ENCODE data around the gene KDM7A. TPM values are rescaled to one million over a fixed set of nuclear protein-coding genes. Genes with fewer than 3 reads are reported as not detected.

Gene KDM7A
- total RNA-seq, 1 donor from 2014 or later: 4.9 TPM

- Mint-ChIP-seq H3K4me1 (no peaks in the 10 kb centered on the region), H3K4me3 (no peak overlapping the region), H3K36me3 (ENCODE audit: low read depth) (no peaks in the 10 kb centered on the region), H3K27me3 (ENCODE audit: low read depth) (no peaks in the 10 kb centered on the region), H3K9me3 (peaks cover 7% of the 10 kb centered on the region), H3K27ac (ENCODE audit: unreplicated experiment) (no peak overlapping the region)
- TF ChIP-seq CTCF (conservative IDR thresholded peaks at IDR 0.05): no peak
- DNase-seq (ENCODE audit: low read depth, low spot score): no peak
Measured at GRCh38 chr7:140219672-140220524, 43.1 kb upstream of the KDM7A start.

- no peaks in the 10 kb centered on the region for H3K4me1 Mint-ChIP-seq
- H3K27me3 Mint-ChIP-seq (ENCODE audit: low read depth): no peaks in the 10 kb centered on the region
- H3K9me3 Mint-ChIP-seq: peaks cover 7% of the 10 kb centered on the region
- no peak for TF ChIP-seq CTCF (conservative IDR thresholded peaks at IDR 0.05)
- H3K36me3 Mint-ChIP-seq (ENCODE audit: low read depth): no peaks in the 10 kb centered on the region
- no peak overlapping the region for H3K27ac Mint-ChIP-seq (ENCODE audit: unreplicated experiment)
- H3K4me3 Mint-ChIP-seq: no peak overlapping the region
- DNase-seq (ENCODE audit: low read depth, low spot score): no peak
Measured at GRCh38 chr7:140218656-140219055, 41.9 kb upstream of the KDM7A start.

- no peak overlapping the region for H3K27ac Mint-ChIP-seq (ENCODE audit: unreplicated experiment)
- no peak for DNase-seq (ENCODE audit: low read depth, low spot score)
- no peaks in the 10 kb centered on the region for H3K4me1 Mint-ChIP-seq
- no peak for TF ChIP-seq CTCF (conservative IDR thresholded peaks at IDR 0.05)
- H3K27me3 Mint-ChIP-seq (ENCODE audit: low read depth): no peaks in the 10 kb centered on the region
- no peaks in the 10 kb centered on the region for H3K36me3 Mint-ChIP-seq (ENCODE audit: low read depth)
- H3K4me3 Mint-ChIP-seq: no peak overlapping the region
- H3K9me3 Mint-ChIP-seq: peaks cover 7% of the 10 kb centered on the region
Measured at GRCh38 chr7:140217750-140218501, 41.1 kb upstream of the KDM7A start.

- H3K27ac Mint-ChIP-seq (ENCODE audit: unreplicated experiment): no peak overlapping the region
- H3K27me3 Mint-ChIP-seq (ENCODE audit: low read depth): peaks cover 6% of the 10 kb centered on the region
- no peaks in the 10 kb centered on the region for H3K4me1 Mint-ChIP-seq
- DNase-seq (ENCODE audit: low read depth, low spot score): no peak
- H3K9me3 Mint-ChIP-seq: peaks cover 7% of the 10 kb centered on the region
- H3K4me3 Mint-ChIP-seq: no peak overlapping the region
- no peaks in the 10 kb centered on the region for H3K36me3 Mint-ChIP-seq (ENCODE audit: low read depth)
- no peak for TF ChIP-seq CTCF (conservative IDR thresholded peaks at IDR 0.05)
Measured at GRCh38 chr7:140215281-140215680, 38.5 kb upstream of the KDM7A start.

GRCh38 chr7:140214075-140214684, 37.4 kb upstream of the KDM7A start:
- no peak for TF ChIP-seq CTCF (conservative IDR thresholded peaks at IDR 0.05)
- peaks cover 7% of the 10 kb centered on the region for H3K9me3 Mint-ChIP-seq
- H3K27me3 Mint-ChIP-seq (ENCODE audit: low read depth): peaks cover 6% of the 10 kb centered on the region
- no peak for DNase-seq (ENCODE audit: low read depth, low spot score)
- no peaks in the 10 kb centered on the region for H3K36me3 Mint-ChIP-seq (ENCODE audit: low read depth)
- no peak overlapping the region for H3K4me3 Mint-ChIP-seq
- no peak overlapping the region for H3K27ac Mint-ChIP-seq (ENCODE audit: unreplicated experiment)
- H3K4me1 Mint-ChIP-seq: no peaks in the 10 kb centered on the region
